Glutamatergic neuron (in vitro differentiated cells): ENCODE results near the gene GP1BB. TPM values are rescaled to one million over a fixed set of nuclear protein-coding genes. Genes with fewer than 3 reads are reported as not detected.
A peak's percentile ranks its signal among the peaks of the same experiment; 100 is the strongest.

Experiments
- DNase-seq: peaks from one replicate; pipeline ENCODE4 v3.0.0; 2022
- H3K27ac Mint-ChIP-seq: one replicate; pipeline ENCODE4 v1.8.0; 2020; ENCODE audit warnings: mild to moderate bottlenecking, mixed read lengths, inconsistent platforms; ENCODE audit not compliant: unreplicated experiment
- H3K27me3 Mint-ChIP-seq: one replicate; pipeline ENCODE4 v1.8.0; 2020; ENCODE audit warnings: mild to moderate bottlenecking, moderate library complexity, mixed read lengths, inconsistent platforms; ENCODE audit not compliant: unreplicated experiment
- H3K36me3 Mint-ChIP-seq: one replicate; pipeline ENCODE4 v1.8.0; 2020; ENCODE audit warnings: mild to moderate bottlenecking, mixed read lengths, inconsistent platforms; ENCODE audit not compliant: unreplicated experiment
- H3K4me1 Mint-ChIP-seq: one replicate; pipeline ENCODE4 v1.8.0; 2020; ENCODE audit warnings: mild to moderate bottlenecking, low read depth, mixed read lengths, inconsistent platforms; ENCODE audit not compliant: unreplicated experiment
- H3K4me3 Mint-ChIP-seq: one replicate; pipeline ENCODE4 v1.8.0; 2020; ENCODE audit warnings: mild to moderate bottlenecking, mixed read lengths, inconsistent platforms; ENCODE audit not compliant: unreplicated experiment
- H3K9me3 Mint-ChIP-seq: one replicate; pipeline ENCODE4 v1.8.0; 2020; ENCODE audit warnings: mild to moderate bottlenecking, moderate library complexity, mixed read lengths, inconsistent platforms; ENCODE audit not compliant: unreplicated experiment
- total RNA-seq: library from RNA; stranded (reverse); fragmentation: NEBNext Ultra II Directional; extraction: Animal tissue kit (Norgen Biotek cat#: 25700); gene quantifications from one replicate; pipeline ENCODE4 v1.2.1, GENCODE V29; 2021; ENCODE audit not compliant: unreplicated experiment
- TF ChIP-seq, protein P1 (sequence below): fragments of 200-600 bp; sonication (generic); IDR thresholded peaks from one replicate; pipeline ENCODE4 v1.5.0; 2021; ENCODE audit not compliant: partially characterized antibody, unreplicated experiment

The GP1BB gene
- total RNA-seq, 1 donor from 2014 or later = 8.3 TPM

DNA sequence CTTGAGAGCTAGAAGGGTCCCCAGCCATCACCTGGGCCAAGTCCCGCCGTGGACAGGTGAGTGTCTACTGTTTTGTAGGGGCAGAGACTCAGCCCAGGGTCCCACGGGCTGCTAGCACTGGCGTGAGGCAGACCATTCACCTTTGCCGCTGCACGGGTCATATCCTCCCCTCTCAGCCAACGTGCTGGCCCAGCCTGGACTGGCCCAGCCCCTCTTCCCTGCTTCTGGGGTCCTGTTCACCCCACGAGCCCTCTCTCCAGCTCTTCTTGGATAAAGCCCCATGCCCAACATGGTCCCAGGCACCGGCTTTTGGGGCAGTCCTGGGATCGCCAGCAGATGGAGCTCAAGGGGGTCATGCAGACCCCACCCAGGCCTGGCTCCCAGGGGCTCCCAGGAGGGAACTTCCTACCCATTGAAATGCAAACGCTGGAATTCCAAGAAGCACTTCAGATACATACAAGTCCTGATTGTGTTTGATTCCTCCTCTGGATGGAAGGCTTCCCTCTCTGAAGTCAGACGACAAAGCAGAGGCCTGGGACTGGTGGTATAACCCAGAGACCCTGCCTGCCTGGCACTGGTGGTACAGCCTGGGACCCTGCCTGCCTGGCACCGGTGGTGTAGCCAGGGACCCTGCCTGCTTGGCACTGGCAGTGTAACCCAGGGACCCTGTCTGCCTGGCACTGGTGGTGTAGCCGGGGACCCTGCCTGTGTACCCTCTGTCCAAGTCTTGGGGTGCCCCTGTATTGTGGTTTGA, 18.0 kb upstream of the GP1BB start:
- peaks cover 2% of the 10 kb centered on the region for H3K27me3 Mint-ChIP-seq
- H3K4me3 Mint-ChIP-seq = no peak overlapping the region
- peak; percentile 37 for DNase-seq
- H3K9me3 Mint-ChIP-seq = peaks cover 5% of the 10 kb centered on the region
- TF ChIP-seq, protein P1, sequence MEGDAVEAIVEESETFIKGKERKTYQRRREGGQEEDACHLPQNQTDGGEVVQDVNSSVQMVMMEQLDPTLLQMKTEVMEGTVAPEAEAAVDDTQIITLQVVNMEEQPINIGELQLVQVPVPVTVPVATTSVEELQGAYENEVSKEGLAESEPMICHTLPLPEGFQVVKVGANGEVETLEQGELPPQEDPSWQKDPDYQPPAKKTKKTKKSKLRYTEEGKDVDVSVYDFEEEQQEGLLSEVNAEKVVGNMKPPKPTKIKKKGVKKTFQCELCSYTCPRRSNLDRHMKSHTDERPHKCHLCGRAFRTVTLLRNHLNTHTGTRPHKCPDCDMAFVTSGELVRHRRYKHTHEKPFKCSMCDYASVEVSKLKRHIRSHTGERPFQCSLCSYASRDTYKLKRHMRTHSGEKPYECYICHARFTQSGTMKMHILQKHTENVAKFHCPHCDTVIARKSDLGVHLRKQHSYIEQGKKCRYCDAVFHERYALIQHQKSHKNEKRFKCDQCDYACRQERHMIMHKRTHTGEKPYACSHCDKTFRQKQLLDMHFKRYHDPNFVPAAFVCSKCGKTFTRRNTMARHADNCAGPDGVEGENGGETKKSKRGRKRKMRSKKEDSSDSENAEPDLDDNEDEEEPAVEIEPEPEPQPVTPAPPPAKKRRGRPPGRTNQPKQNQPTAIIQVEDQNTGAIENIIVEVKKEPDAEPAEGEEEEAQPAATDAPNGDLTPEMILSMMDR = no peak
- peaks cover 2% of the 10 kb centered on the region for H3K4me1 Mint-ChIP-seq
- no peaks in the 10 kb centered on the region for H3K36me3 Mint-ChIP-seq
- no peak overlapping the region for H3K27ac Mint-ChIP-seq

DNA sequence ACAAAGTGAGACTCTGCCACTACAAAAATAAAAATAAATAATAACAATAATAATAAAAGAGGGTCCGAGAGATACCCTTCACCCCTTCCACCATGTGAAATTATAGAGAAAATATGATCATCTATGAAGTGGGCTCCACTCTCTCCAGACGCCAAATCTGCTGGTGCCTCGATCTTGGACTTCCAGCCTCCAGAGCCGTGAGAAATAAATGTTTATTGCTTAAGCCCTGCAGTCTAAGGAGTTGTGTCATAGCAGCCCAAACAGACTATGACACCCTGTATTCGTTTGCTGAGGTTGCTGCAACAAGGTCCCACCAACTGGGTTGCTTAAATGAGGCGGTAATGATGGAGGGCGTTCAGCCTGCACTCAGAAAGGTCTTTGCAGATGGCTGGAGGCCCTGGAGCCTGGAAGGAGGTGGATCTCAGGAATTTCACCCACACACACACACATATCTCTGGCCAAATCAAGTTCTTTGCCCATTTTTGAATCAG, 16.6 kb upstream of the GP1BB start:
- Mint-ChIP-seq H3K36me3 (no peaks in the 10 kb centered on the region), H3K4me1 (peaks cover 7% of the 10 kb centered on the region), H3K9me3 (peaks cover 6% of the 10 kb centered on the region), H3K27ac (no peak overlapping the region), H3K27me3 (no peaks in the 10 kb centered on the region), H3K4me3 (no peak overlapping the region)
- TF ChIP-seq, protein P1 = no peak
- no peak for DNase-seq

DNA sequence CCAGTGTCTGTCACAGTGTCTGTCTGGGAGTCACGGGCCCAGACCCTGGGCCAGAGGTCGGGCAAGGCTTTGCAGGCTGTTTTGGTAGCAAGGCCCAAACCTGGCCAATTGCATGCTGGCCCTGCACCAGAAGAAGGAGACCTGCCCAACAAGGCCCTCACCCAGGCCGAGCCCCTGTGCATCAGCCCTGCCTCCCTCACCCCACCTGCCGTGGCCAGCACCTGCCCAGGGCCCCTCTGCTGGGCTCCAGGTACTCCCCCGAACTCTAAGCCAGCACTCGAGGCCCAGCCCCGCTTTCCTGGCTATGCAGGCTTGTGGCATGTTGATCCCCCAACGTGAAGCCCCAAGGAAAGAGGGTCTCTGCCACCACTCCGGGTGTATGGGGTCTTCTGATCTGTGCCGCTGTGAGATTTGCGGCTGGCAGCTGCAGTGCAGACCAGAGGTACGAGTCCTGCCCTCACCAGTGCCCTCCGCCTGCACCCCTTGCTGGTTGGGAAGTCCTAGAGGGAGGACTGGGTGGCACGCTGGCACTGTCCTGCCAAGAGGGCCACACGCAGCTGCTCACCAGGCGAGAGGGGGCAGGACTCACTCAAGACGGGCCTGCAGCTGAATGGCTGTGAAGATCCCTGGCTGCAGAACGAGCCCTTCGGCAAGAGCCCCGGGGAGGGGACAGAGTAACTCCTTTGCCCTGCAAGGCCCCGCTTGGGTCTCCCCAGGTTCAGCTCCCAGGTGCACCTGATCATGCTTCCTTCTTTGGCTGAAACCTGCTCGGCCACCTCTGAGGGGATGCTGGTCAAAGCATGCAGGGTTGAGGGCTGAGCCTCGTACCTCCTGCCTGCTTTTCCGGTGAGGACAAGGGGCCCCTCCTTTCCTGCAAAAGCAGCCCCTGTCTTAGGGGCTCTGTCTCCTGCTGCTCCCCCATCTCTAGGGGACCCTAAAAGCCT, 15.7 kb upstream of the GP1BB start:
- no peak for DNase-seq
- peaks cover 7% of the 10 kb centered on the region for H3K4me1 Mint-ChIP-seq

DNA sequence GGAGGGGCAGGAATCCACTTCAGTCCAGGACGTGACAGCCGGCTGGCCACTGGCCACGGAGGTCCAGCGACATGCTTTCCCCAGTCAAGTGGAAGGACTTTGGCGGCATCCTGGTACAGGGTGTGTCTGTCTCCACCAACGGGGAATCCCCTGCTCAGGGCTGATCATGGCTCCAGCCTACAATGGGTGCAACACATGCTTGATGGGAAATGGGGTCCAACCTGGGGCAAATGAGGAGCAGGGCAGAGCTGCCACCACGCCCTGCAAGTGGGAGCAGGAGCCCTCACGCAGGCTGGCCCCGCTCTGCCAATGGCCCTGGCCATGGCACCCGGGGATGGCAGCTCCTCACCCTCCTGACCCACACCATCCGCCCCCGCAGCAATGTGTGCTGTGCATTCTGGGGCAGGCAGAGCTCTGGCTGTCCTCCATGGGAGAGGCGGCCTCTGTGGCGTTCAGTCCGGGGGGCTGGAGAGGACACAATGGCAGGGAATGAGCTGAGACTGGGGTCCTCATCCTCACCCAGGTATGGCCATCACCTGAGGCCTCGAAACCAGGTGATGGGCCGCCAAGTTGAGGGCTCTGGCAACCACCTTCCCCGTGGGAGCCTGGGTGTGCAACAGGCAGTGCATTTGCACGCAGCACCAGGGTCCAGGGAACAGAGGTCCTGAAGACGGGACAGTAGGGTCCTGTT, 14.9 kb upstream of the GP1BB start:
- no peak overlapping the region for H3K4me3 Mint-ChIP-seq
- H3K27me3 Mint-ChIP-seq = peaks cover 10% of the 10 kb centered on the region
- H3K36me3 Mint-ChIP-seq = no peaks in the 10 kb centered on the region
- peaks cover 10% of the 10 kb centered on the region for H3K9me3 Mint-ChIP-seq
- H3K4me1 Mint-ChIP-seq = peaks cover 7% of the 10 kb centered on the region
- peak; percentile 11 for DNase-seq
- H3K27ac Mint-ChIP-seq = no peak overlapping the region
- TF ChIP-seq, protein P1 = no peak

More for the DNA sequence above, 15.7 kb upstream of the GP1BB start:
- no peak overlapping the region for H3K4me3 Mint-ChIP-seq
- H3K27ac Mint-ChIP-seq = no peak overlapping the region
- H3K9me3 Mint-ChIP-seq = peaks cover 6% of the 10 kb centered on the region
- H3K27me3 Mint-ChIP-seq = peaks cover 5% of the 10 kb centered on the region
- TF ChIP-seq, protein P1 = no peak
- no peaks in the 10 kb centered on the region for H3K36me3 Mint-ChIP-seq
